H1 (cell line): Measurements from ENCODE around the gene STRIP2. TPM values are rescaled to one million over a fixed set of nuclear protein-coding genes. Genes with fewer than 3 reads are reported as not detected.

Source experiments
- CTCF ChIA-PET: fragments of 300-600 bp; sonication (Branson Sonifier 250); formaldehyde crosslinking; loops from one replicate; lab custom pipeline; 2021; ENCODE audit not compliant: partially characterized antibody; lab: Charles Lee
- POLR2A ChIA-PET: fragments of 300-600 bp; sonication (Branson Sonifier 250); formaldehyde crosslinking; loops from one replicate; lab custom pipeline; 2021; ENCODE audit warnings: inconsistent platforms; ENCODE audit not compliant: partially characterized antibody; lab: Charles Lee
- DNase-seq, 2 experiments: peaks; one replicate each; pipeline versions ENCODE4 v3.0.0 to v3.0.0-alpha.2; 2010 to 2022; ENCODE audit warnings: low spot score in 2 of 2, low read depth in 1 of 2, mixed read lengths in 1 of 2
- FAIRE-seq: peaks from 2 replicates; lab custom pipeline; 2011; peaks lifted over from hg19 to GRCh38; lab: Jason Lieb, UNC
- H2AFZ ChIP-seq: 2 replicates; pipeline ENCODE4 v1.8.1; 2012; ENCODE audit warnings: low read length, inconsistent platforms
- H2AK5ac ChIP-seq: 2 replicates; pipeline ENCODE4 v1.6.1; 2013; ENCODE audit warnings: low read depth, low read length
- H2BK120ac ChIP-seq: replicated peaks from 2 replicates; pipeline ENCODE3; 2013; ENCODE audit warnings: low read depth, low read length, inconsistent platforms
- H2BK12ac ChIP-seq: 2 replicates; pipeline ENCODE4 v1.6.1; 2013; ENCODE audit warnings: low read depth, low read length
- H2BK15ac ChIP-seq: 2 replicates; pipeline ENCODE4 v1.6.1; 2013; ENCODE audit warnings: low read length
- H2BK20ac ChIP-seq: 2 replicates; pipeline ENCODE4 v1.6.1; 2013; ENCODE audit warnings: low read length
- H2BK5ac ChIP-seq: 2 replicates; pipeline ENCODE4 v1.6.1; 2013; ENCODE audit warnings: low read depth, low read length
- H3K14ac ChIP-seq: 2 replicates; pipeline ENCODE4 v1.6.1; 2013; ENCODE audit warnings: inconsistent platforms; ENCODE audit not compliant: insufficient read length
- H3K18ac ChIP-seq: 2 replicates; pipeline ENCODE4 v1.6.1; 2013; ENCODE audit warnings: low read length; ENCODE audit errors: extremely low read depth
- H3K23ac ChIP-seq: 2 replicates; pipeline ENCODE4 v1.6.1; 2013; ENCODE audit warnings: inconsistent platforms; ENCODE audit not compliant: insufficient read length
- H3K23me2 ChIP-seq: 2 replicates; pipeline ENCODE4 v1.6.1; 2013; ENCODE audit warnings: low read depth, low read length
- H3K27ac ChIP-seq: 2 replicates; pipeline ENCODE4 v1.6.1; 2011; ENCODE audit warnings: low read depth, low read length, inconsistent platforms
- H3K27me3 ChIP-seq, 4 experiments: replicated peaks in 1 of 4; 1 replicate in 1 of 4; 2 replicates in 3 of 4; pipeline versions ENCODE4 v1.6.1 to v1.8.1; 2011 to 2013; ENCODE audit warnings: low read length in 3 of 4, mild to moderate bottlenecking in 3 of 4, inconsistent platforms in 2 of 4, mixed read lengths in 2 of 4, moderate library complexity in 1 of 4; ENCODE audit not compliant: control insufficient read depth in 3 of 4, insufficient read depth in 3 of 4; ENCODE audit errors: extremely low read depth in 1 of 4
- H3K36me3 ChIP-seq, 4 experiments: 2 replicates each; pipeline versions ENCODE4 v1.6.1 to v1.8.1; 2011 to 2013; ENCODE audit warnings: mild to moderate bottlenecking in 4 of 4, low read length in 3 of 4, moderate library complexity in 2 of 4, control low read depth in 1 of 4, inconsistent platforms in 1 of 4; ENCODE audit not compliant: insufficient read depth in 4 of 4, control insufficient read depth in 2 of 4
- H3K4ac ChIP-seq: replicated peaks from 2 replicates; pipeline ENCODE3; 2013; ENCODE audit warnings: low read length, low read depth, mixed read lengths, inconsistent platforms; ENCODE audit not compliant: insufficient read length
- H3K4me1 ChIP-seq, 4 experiments: replicated peaks in 1 of 4; 1 replicate in 1 of 4; 2 replicates in 3 of 4; pipeline versions ENCODE4 v1.6.1 to v1.8.1; 2011 to 2013; ENCODE audit warnings: low read length in 3 of 4, inconsistent platforms in 2 of 4, mixed read lengths in 1 of 4; ENCODE audit not compliant: insufficient read depth in 4 of 4, control insufficient read depth in 3 of 4
- H3K4me2 ChIP-seq, 2 experiments: 2 replicates each; pipeline versions ENCODE4 v1.6.1 to v1.8.1; 2011 to 2013; ENCODE audit warnings: low read depth in 2 of 2, low read length in 2 of 2, control low read depth in 1 of 2, inconsistent platforms in 1 of 2, mild to moderate bottlenecking in 1 of 2; ENCODE audit not compliant: insufficient read depth in 1 of 2
- H3K4me3 ChIP-seq, 4 experiments: fragments of 200-600, 300-600 bp in 1 of 4; sonication (generic), shearing (Covaris generic), sonication (Bioruptor Twin) in 1 of 4; 2 replicates each; pipeline versions ENCODE4 v1.5.1 to v1.8.1; 2011 to 2016; ENCODE audit warnings: low read length in 4 of 4, low read depth in 3 of 4, control low read depth in 2 of 4, inconsistent platforms in 2 of 4, mild to moderate bottlenecking in 2 of 4, mixed read lengths in 1 of 4, moderate library complexity in 1 of 4; ENCODE audit not compliant: insufficient read depth in 2 of 4; ENCODE audit errors: extremely low read depth in 1 of 4
- H3K56ac ChIP-seq: replicated peaks from 2 replicates; pipeline ENCODE3; 2013; ENCODE audit warnings: low read depth, mild to moderate bottlenecking, mixed read lengths, low read length, inconsistent platforms; ENCODE audit not compliant: insufficient read length
- H3K79me1 ChIP-seq: 2 replicates; pipeline ENCODE4 v1.6.1; 2013; ENCODE audit warnings: low read depth, low read length, control low read depth
- H3K79me2 ChIP-seq, 2 experiments: 2 replicates each; pipeline versions ENCODE4 v1.6.1 to v1.8.1; 2012 to 2013; ENCODE audit warnings: low read length in 2 of 2, mild to moderate bottlenecking in 2 of 2, inconsistent platforms in 1 of 2; ENCODE audit not compliant: insufficient read depth in 2 of 2, control insufficient read depth in 1 of 2
- H3K9ac ChIP-seq, 4 experiments: replicated peaks in 1 of 4; 1 replicate in 1 of 4; 2 replicates in 3 of 4; pipeline versions ENCODE4 v1.6.1 to v1.8.1; 2011 to 2013; ENCODE audit warnings: low read depth in 3 of 4, low read length in 3 of 4, control low read depth in 2 of 4, mild to moderate bottlenecking in 2 of 4, moderate library complexity in 2 of 4, inconsistent platforms in 1 of 4; ENCODE audit errors: extremely low read depth in 1 of 4
- H3K9me3 ChIP-seq, 2 experiments: 2 replicates each; pipeline versions ENCODE4 v1.6.1 to v1.8.1; 2012 to 2013; ENCODE audit warnings: mild to moderate bottlenecking in 2 of 2, moderate library complexity in 2 of 2, control low read depth in 1 of 2, inconsistent platforms in 1 of 2, low read depth in 1 of 2, low read length in 1 of 2, mixed read lengths in 1 of 2; ENCODE audit not compliant: insufficient read depth in 2 of 2
- H4K20me1 ChIP-seq, 2 experiments: replicated peaks in 1 of 2; 2 replicates each; pipeline versions ENCODE3 to v1.8.1; 2011 to 2013; ENCODE audit warnings: inconsistent platforms in 2 of 2, low read length in 2 of 2, mild to moderate bottlenecking in 1 of 2; ENCODE audit not compliant: insufficient read depth in 2 of 2, control insufficient read depth in 1 of 2
- H4K5ac ChIP-seq: 2 replicates; pipeline ENCODE4 v1.6.1; 2013; ENCODE audit warnings: low read length, low read depth, mixed read lengths, inconsistent platforms; ENCODE audit not compliant: insufficient read length
- H4K8ac ChIP-seq: 2 replicates; pipeline ENCODE4 v1.8.0; 2013; ENCODE audit warnings: mild to moderate bottlenecking, moderate library complexity, low read length, inconsistent platforms; ENCODE audit not compliant: insufficient read depth; ENCODE audit errors: extremely low read depth
- H4K91ac ChIP-seq: replicated peaks from 2 replicates; pipeline ENCODE3; 2013; ENCODE audit warnings: low read length, mixed read lengths, inconsistent platforms; ENCODE audit not compliant: insufficient read length
- SIN3A ChIP-seq, 2 experiments: IDR thresholded peaks in 1 of 2; conservative IDR thresholded peaks in 1 of 2; 2 replicates each; pipeline ENCODE4 v1.6.1; 2011 to 2012; ENCODE audit warnings: low read length in 2 of 2, improper control_type of control experiment in 1 of 2, low read depth in 1 of 2, mild to moderate bottlenecking in 1 of 2
- TCF12 ChIP-seq: IDR thresholded peaks from 2 replicates; pipeline ENCODE4 v1.6.1; 2011; ENCODE audit warnings: low read depth, mild to moderate bottlenecking, low read length
- WGBS, 2 experiments: shearing (Covaris generic) in 1 of 2; methylation state at CpG; one replicate each; pipeline versions ENCODE4 v1.1.6 to v1.1.7; 2013 to 2015; ENCODE audit warnings: low lambda C conversion rate in 2 of 2, mixed read lengths in 2 of 2, inconsistent platforms in 1 of 2, low coverage in 1 of 2, missing lambda C conversion rate in 1 of 2; ENCODE audit not compliant: insufficient replicate concordance in 2 of 2, insufficient coverage in 1 of 2, insufficient read length in 1 of 2; ENCODE audit errors: extremely low coverage in 1 of 2, missing lambda C conversion rate in 1 of 2; 5-methylcytosine and 5-hydroxymethylcytosine counted together
- polyA plus RNA-seq, 7 experiments: library from polyadenylated mRNA; depleted of rRNA in 3 of 7; stranded (reverse) in 5 of 7; unstranded in 2 of 7; fragments of >200 nt in 5 of 7; fragments of 200-250 nt in 2 of 7; gene quantifications; 1 replicate in 5 of 7; 2 replicates in 1 of 7; 4 replicates in 1 of 7; pipeline versions ENCODE4 v1.2.1 to v1.2.3, GENCODE V29; 2011 to 2013; ENCODE audit warnings: missing spikeins in 2 of 7, mixed read lengths in 2 of 7
- total RNA-seq: library from RNA; stranded (reverse); fragmentation: NEBNext Ultra II Directional; extraction: Animal tissue kit (Norgen Biotek cat#: 25700); gene quantifications from 2 replicates; pipeline ENCODE4 v1.2.1, GENCODE V29; 2021

Gene STRIP2
- total and polyA plus RNA-seq, 2 of the 8 experiments (the other 6 are each of a cell fraction or from before 2014, with no cell fraction given), result 5.3 to 8.2 TPM

- H3K23me2 ChIP-seq, result no peaks in the 10 kb centered on the region
- no peak overlapping the region for H4K8ac ChIP-seq
- H3K9ac ChIP-seq, result no peak overlapping the region
- H3K27ac ChIP-seq, result no peak overlapping the region
- no peak for TF ChIP-seq TCF12
- no peak for TF ChIP-seq SIN3A (conservative IDR thresholded peaks at IDR 0.05 in 1 of 2, IDR thresholded peaks at IDR 0.05 in 1 of 2; ENCODE audit: low read depth in 1 of 2, low read length in 2 of 2)
- no peak overlapping the region for H3K4me3 ChIP-seq
- no peaks in the 10 kb centered on the region for H3K9me3 ChIP-seq
- peaks cover 0 to 4% (median under 1%) of the 10 kb centered on the region in 4 experiments; a peak in 3 of 7 replicates for H3K4me1 ChIP-seq
- H2BK15ac ChIP-seq, result no peak overlapping the region
- POLR2A ChIA-PET, result interaction anchor here (0.6 kb wide), 1 partner anchor 99 kb away, joined by 3 read pairs; no protein-coding TSS in a partner anchor
- WGBS, 2 experiments, result 87% methylated on average over 5 of the region's 5 CpGs; no CpG with 5 or more reads in 1 of the 2 experiments
- no peak overlapping the region for H2BK20ac ChIP-seq
- H3K4ac ChIP-seq, result no peak overlapping the region
- no peaks in the 10 kb centered on the region for H3K36me3 ChIP-seq
- CTCF ChIA-PET, result interaction anchor here (2.6 kb wide), 1 partner anchor 27 kb away, joined by 12 read pairs; no protein-coding TSS in a partner anchor
- FAIRE-seq (no peak), DNase-seq (no peak)
- H3K4me2 ChIP-seq, result no peak overlapping the region
- H3K79me2 ChIP-seq, result no peaks in the 10 kb centered on the region
- H2BK12ac ChIP-seq, result no peak overlapping the region
- H3K79me1 ChIP-seq, result no peaks in the 10 kb centered on the region
- no peak overlapping the region for H3K14ac ChIP-seq
- no peak overlapping the region for H2BK120ac ChIP-seq
- H2AK5ac ChIP-seq, result no peak overlapping the region
- no peak overlapping the region for H4K5ac ChIP-seq
- no peak overlapping the region for H3K56ac ChIP-seq
- H4K20me1 ChIP-seq, result no peaks in the 10 kb centered on the region
- no peak overlapping the region for H3K23ac ChIP-seq
- H4K91ac ChIP-seq, result no peak overlapping the region
- no peaks in the 10 kb centered on the region for H3K27me3 ChIP-seq
- no peak overlapping the region for H2BK5ac ChIP-seq
- no peak overlapping the region for H3K18ac ChIP-seq
- no peak overlapping the region for H2AFZ ChIP-seq
Measured at GRCh38 chr7:129530795-129531391, 96.7 kb downstream of the STRIP2 start.
